Activated gamma-delta T cell (primary cell): ENCODE data around the gene RMDN2.
"Not testable (repeated sequence)": the region's sequence is repeated elsewhere in the genome, so short reads cannot be mapped to it uniquely, and the experiment has no call there.

Source experiments
- DNase-seq: peaks from one replicate; lab custom pipeline; 2025; lab: John Stamatoyannopoulos, UW

The RMDN2 gene

DNA sequence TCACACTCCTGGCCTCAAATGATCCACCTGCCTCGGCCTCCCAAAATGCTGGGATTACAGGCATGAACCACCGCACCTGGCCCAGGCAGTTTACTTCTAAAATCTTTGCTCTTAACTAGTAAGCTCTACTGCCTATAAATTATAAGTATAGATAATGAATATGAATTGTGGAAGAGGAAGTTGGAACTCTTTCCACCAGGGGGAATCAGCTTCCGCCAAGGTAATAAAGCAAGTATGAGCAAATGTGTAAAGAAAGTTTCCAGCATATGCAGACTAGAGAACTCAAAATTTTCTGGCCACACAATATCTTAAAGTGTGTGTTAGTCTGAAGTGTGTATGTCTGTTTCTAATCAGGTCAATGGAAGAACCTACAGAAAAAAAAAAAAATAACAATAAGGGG lies 68.1 kb downstream of the RMDN2 start:
- DNase-seq: no peak

DNA sequence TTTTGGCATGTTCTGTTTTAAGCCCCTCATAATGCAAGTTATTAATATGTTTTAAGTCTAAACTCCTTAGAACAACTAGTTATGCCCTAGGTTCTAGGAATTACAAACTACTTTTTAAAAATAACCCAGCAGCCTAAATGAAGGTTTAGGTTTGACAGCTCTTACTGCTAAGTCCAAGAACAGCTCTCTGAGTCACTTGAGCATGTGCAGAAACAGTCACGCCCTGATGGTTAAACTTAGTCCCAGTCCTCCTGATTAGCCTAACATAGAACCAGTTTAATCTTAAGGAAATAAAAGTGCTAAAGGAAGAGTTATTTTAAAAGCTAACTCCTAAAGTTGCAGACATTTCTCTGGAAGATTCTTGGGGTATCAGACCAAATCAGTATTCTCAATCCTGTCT lies 72.5 kb downstream of the RMDN2 start:
- no peak for DNase-seq

DNA sequence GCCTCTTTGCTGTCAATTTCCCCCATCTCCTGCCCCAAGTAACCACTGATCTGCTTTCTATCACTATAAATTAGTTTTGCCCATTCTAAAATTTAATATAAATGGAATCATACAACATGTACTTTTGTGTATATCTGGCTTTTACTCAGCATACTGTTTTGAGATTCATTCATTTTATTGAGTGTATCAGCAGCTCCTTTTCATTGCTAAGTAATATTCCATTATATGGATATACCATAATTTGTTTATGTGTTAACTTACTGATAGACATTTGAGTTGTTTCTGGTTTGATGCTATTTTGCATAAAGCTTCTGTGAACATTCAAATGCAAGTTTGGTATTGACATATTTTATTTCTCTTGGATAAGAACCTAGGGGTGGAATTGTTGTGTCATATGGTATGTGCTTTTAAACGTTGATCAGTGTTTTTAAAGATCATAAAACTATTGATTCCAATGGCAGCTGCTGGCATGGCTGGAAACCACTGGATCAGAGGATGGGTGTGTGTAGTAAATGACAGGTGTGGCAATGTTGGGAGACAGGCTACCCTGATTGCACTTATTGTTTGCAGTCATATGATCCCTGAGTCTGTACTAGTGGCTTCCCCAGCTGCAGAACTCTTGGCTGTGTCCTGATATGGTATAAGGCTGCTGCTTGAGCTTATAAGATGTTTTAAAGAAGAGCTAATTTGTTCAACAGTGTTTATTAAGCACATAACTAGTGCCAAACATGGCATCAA lies 75.6 kb downstream of the RMDN2 start:
- no peak for DNase-seq

DNA sequence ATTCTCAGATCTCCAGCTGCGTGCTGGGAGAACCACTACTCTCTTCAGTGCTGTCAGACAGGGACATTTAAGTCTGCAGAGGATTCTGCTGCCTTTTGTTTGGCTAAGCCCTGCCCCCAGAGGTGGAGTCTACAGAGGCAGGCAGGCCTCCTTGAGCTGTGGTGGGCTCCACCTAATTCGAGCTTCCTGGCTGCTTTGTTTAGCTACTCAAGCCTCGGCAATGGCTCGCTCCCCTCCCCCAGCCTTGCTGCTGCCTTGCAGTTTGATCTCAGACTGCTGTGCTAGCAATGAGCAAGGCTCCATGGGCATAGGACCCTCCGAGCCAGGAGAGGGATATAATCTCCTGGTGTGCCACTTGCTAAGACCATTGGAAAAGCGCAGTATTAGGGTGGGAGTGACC lies 85.1 kb downstream of the RMDN2 start:
- DNase-seq: not testable (repeated sequence)

DNA sequence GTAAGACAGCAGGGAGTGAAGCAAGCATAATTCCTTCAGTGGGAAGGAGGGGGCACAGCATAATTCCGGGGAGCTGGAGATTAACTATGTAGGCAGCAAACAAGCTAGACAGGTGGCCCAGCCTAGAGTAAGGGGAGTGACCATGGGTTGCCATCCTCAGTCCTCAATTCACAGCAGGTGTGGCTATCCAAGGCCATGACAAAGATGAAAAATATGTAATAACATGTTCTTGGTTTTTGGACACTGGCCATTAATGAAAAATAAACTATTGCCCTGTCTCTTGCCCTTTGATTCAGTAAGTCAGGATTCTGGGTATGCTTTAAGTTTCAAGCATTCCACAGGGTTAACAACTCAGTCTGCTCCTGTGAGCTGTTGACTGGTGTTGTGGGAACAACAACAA lies 85.9 kb downstream of the RMDN2 start:
- no peak for DNase-seq

DNA sequence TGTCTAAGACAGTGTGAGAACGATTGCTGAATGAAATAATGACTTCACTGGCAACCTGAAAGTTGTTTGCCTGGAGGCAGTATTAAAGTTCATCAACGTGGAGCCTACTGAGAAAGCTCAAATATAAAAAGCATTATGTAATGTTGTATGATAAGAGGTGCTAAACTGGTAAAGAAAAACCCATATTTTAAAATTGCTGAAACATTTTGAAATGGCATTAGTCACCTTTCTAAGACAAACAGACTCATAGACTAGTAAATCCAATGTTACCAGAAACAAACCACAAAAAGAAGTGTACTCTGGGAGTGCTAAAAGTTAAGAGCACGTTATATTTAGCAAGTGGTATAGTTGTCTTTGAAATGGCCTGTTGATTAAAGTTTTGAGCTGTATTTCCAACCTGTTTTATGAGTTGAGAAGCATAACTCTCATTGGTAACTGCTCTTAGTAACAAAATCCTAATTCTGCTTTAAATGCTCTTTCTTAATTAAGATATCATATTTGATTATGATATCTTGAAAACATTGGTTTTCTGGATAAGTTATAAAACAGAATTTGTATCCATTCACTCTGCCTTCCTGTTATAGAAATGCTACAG lies 88.2 kb downstream of the RMDN2 start:
- no peak for DNase-seq

DNA sequence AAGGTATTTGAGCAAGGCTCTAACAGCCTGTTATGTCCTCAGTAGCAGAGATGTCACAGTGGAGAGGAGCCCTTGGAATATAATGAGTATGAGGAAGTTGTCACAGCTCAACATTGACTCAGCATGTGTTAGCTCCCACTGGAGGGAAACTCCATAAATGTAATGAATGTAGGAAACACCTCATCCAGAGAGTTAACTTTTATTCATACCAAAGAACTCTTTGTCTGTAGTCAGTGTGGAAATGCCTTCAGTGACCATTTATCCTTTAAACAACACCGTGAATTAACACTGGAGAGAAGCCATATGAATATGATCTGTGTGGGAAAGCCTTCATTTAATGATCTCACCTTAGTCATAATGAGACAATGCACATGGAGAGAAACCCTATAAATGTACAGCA lies 91.1 kb downstream of the RMDN2 start:
- DNase-seq: no peak

DNA sequence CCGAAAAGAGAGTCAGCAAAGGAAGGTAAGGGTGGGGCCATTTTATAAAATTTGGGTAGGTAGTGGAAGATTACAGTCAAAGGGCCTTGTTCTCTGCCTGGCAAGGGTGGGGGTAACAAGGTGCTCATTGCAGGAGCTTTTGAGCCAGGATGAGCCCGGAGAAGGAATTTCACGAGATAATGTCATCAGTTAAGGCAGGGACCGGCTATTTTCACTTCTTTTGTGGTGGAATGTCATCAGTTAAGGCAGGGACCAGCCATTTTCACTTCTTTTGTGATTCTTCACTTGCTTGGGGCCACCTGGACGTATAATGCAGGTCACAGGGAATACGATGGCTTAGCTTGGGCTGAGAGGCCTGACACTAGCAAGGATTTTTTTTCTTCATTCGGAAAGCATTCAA lies 92.7 kb downstream of the RMDN2 start:
- no peak for DNase-seq

DNA sequence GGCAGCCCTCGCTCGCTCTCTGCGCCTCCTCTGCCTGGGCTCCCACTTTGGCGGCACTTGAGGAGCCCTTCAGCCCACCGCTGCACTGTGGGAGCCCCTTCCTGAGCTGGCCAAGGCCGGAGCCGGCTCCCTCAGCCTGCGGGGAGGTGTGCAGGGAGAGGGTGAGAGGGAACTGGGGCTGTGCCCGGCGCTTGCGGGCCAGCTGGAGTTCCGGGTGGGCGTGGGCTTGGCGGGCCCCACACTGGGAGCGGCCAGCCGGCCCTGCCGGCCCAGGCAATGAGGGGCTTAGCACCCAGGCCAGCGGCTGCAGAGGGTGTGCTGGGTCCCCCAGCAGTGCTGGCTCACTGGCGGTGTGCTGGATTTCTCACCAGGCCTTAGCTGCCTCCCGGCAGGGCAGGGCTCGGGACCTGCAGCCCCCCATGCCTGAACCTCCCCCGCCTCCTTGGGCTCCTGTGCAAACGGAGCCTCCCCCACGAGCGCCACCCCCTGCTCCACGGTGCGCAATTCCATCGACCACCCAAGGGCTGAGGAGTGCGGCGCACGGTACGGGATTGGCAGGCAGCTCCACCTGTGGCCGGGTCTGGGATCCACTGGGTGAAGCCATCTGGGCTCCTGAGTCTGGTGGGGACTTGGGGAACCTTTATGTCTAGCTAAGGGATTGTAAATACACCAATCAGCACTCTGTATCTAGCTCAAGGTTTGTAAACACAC lies 95.4 kb downstream of the RMDN2 start:
- not testable (repeated sequence) for DNase-seq

DNA sequence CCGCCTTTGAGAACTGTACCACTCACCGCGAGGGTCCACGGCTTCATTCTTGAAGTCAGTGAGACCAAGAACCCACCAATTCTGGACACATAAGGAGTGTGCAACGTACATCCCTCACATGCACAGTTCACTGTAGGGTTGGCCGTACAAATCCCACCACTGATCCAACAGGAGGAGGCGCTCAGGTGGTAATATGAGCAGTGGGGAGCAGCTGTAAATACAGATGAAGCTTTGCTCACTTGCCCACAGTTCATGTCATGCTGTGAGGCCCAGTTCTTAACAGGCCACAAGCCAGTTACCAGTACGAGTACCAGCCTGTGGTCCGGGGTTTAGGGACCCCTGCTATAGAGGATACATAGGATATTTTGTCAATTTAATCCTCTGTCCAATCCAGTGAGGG lies 96.5 kb downstream of the RMDN2 start:
- DNase-seq: no peak

DNA sequence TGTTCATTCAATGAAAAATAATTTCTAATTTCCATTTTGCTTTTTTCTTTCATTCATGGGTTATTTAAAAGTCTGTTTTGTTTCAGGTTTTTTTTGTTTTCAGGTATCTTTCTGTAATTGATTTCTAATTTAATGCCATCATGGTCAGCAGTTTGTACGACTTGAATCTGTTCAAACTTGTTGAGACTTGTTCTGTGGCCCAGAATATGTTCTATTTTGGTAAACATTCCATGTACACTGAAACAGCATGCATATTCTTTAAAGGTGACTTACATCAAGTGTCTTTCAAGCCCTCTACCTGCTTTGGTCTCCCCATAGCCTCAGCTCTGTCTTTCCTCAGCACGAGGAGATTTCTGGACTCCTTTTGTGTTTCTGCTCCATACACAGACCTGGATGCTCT lies 101.8 kb downstream of the RMDN2 start:
- no peak for DNase-seq

DNA sequence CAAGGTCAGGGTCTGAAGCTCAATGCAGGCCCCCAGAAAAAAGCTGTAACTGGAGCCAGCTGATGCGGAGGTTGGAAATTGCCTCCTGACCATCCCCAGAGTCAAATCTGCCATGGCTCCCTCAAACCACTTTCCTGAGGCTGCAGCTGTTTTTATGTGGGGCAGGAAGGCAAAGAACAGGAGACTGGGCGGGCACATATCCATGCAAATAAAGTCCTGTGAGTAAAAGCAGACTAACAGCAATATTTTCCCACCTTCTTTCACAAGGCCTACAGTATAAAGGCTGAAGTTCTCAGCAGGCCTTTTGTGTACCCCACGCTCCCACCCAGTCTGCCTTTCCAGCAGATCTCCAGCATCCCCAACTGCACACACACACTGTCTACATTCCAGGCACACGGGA lies 103.7 kb downstream of the RMDN2 start:
- no peak for DNase-seq

DNA sequence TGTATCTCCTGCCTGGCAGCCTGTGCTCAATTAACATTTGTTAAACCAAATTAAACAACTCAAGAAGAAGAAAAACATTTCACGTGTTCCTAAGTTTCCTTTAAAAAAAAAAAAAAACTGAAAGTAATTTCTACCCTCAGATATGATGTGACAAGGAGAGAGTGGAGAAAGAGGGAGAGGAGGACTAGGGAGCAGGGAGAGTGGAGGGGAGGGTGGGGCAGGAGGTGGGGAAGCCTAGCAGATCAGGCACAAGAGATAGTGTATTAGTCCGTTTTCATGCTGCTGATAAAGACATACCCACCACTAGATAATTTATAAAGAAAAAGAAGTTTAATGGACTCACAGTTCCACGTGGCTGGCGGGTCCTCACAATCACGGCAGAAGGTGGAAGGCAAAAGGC lies 104.4 kb downstream of the RMDN2 start:
- no peak for DNase-seq

DNA sequence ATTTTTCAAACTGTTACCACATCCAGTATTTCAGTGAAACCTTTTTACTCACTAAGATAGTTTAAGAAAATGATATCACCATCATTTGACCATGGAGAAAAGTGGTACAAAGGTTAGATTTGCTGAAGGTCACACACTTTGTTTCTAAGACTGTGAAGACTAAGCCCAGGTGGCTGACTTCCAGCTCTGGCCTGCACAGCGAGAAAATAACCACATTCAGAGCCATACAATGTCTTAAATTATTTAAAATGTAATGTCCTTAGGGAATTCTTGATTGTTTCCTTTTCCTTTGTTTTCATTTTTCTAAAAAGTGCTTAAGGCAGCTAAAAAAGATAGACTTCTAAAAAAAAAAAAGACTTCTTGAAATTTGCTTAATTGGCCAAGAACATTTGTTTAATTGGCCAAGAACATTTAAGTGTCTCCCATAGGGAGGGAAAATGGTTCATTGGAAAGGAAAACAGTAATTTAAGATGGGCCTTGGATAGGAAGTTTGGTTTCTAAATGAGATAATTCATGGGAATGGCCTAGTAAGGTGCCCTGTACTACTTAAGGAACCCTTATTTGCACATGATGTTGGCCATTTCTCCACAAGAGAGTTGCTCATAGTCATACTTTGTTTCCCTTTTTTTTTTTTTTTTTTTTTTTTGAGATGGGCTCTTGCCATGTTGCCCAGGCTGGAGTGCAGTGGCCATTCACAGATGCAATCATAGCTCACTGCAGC lies 105.7 kb downstream of the RMDN2 start:
- no peak for DNase-seq

DNA sequence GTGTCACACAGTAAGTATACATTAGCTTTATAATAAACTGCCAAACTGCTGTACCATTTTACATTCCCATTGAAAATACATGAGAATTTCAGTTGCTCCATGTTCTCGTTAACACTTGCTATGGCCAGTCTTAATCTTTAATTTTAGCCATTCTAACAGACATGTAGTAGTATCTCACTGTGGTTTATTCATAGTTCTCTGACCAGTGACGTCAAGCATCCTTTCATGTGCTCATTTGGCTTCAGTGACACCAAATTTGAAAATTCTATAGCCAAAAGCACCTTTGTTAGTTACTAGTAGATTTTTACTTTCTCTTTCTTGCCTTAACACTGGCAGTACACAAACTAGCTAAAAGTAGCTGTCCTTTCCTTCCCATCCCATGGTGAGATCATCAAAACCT lies 107.9 kb downstream of the RMDN2 start:
- DNase-seq: no peak

DNA sequence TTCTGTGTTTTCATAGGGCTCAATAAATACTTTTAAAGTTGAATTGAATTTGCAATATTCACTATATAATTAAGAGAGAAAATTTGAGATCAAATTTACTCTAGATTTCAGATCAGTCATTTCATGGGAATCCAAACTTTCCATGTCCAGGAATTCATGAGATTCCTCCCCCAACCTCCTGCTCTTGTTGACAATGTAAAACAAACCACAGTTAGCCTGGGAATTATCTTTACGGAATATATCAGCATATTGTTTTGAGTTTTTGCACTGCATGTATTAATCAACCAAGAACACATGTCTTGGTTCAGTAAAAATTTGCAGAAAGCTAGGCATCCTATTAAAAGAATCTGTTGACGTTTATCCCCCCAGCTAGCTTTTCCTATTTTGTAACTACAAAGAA lies 108.6 kb downstream of the RMDN2 start:
- DNase-seq: no peak

DNA sequence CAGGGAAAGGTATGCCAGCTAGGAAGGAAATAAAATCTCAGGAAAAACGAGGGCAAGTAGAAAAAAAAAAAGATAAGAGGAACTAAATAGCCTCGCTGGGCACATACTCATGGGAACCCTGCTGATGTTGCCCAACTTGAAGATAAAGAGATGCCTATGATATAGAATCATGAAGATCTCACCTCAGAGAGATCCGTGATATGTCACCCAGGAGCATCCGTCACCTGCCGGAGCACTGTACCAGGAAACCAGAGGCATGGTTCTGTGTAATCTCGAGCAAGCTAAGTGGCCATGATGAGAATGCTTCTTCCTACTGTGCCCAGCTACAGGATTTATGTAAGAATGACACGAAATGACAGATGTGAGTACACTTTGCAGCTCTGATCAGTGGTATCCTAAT lies 110.9 kb downstream of the RMDN2 start:
- DNase-seq: no peak

DNA sequence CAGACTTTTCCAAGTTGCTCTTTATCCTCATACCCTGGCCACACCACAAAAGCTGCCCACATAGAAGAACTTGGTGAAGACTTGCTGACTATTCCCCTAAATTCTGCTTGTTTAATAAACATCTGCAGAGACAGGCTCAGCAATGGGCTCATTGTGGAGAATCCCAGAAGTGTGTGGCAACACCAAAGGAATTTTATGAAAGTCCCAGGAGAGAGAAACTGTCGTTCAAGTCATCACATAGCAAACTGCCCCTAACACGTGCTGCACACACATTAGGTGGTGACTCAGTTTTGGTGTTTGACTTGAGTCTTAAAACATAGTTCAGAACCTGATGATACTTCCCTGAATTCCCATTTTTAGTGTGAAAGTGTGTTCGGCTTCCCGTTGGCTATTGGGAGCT lies 112.2 kb downstream of the RMDN2 start:
- DNase-seq: no peak

DNA sequence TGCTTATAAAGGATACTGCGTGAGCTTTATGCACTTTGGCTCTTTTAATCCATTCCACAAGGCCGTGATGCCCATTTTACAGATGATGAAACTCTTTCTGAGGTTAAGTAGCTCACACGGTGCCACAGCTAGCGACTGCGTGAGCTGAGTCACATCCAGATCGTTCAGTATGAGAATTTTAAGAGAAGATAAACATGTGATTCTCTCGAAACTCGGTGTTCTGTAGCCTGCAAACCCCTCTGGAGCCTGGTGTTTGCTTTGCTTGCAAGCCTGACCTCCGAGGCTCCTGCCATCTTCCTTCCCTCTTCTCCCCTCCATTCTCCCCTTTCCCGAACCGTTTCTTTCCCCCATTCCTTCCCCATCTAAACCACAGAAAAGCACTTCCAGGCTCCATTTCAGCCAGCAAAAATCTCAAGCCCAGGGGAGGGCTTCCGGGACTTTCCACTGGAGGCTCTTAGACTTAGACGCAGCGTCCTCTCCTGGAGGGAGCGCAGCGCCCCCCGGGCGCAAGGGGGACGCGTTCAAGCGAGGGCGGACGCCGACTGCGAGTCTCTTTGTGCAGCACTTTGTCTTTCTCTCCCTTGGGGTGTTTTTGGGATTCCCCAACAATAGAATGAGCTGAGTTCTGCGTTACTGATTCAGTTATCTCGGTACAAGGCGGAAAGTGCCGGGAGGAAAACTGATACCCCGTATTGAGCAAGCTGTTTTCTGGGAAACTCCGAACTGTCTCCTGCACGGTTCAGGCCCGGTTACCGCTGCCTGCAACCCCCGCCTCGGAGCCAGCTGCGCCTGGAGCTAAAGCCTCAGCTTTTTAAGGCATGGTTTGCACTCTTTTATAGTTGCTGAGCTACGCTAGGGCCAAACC lies 112.9 kb downstream of the RMDN2 start:
- no peak for DNase-seq

DNA sequence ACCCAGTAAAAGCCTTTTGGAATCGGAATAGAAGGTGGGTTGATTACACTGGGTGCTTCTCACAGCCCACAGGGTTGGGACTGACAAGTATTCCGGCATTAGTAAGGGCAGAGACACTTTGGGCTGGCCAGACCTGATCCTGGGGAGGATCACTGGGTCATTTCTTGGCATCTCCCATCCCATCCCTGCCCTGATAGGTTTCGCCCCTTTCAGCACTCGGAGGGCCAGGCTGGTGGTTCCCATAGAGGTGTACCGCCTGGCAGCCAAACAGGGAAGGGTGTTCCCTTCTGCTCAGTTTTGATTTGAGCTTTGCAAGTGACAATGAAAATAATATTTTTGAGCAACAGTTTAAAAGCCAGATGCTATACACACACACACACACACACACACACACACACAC lies 113.6 kb downstream of the RMDN2 start:
- no peak for DNase-seq

DNA sequence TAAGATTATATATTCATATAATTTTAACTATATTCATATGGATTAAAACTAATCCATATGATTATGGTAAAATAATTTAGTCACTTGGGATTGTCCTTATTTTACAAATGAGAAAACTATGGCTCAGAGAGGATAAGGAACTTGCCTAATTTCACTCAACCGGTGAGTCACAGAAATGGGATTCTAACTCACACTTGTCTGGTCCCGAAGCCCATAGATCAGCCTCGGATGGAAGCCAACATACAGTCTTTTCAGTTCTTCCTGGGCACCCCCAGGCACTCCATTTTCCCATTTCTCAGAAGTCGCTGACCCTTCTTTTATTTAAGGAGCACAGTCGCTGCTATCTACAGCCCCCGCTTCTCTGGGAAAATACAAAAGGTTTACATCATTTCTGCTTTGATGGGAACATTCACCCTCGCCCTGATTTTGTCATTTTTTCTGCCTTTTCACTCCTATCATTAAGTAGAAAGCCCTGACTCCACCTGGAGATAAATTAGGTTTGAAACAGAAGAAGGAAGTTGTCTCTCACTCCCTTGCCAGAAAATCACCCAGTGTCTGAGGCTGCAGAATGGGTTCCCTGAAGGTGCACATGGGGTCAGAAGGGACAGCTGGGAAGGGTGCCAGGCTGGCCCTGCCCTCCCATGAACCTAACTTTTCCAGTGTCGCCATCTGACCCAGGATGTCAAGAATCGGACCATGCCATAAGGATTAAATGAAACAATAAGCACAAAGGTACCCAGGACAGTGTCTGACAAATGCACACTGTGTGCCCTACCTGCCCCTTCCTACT lies 114.2 kb downstream of the RMDN2 start:
- no peak for DNase-seq
